ENCODE results near the gene AK8. TPM values are rescaled to one million over a fixed set of nuclear protein-coding genes. Genes with fewer than 3 reads are reported as not detected.
A peak's percentile ranks its signal among the peaks of the same experiment; 100 is the strongest.
"Not testable (repeated sequence)": the region's sequence is repeated elsewhere in the genome, so short reads cannot be mapped to it uniquely, and the experiment has no call there.

Gene AK8
- total RNA-seq, 2 experiments from 2014 or later: 0.39 TPM; not detected in 1

DNA sequence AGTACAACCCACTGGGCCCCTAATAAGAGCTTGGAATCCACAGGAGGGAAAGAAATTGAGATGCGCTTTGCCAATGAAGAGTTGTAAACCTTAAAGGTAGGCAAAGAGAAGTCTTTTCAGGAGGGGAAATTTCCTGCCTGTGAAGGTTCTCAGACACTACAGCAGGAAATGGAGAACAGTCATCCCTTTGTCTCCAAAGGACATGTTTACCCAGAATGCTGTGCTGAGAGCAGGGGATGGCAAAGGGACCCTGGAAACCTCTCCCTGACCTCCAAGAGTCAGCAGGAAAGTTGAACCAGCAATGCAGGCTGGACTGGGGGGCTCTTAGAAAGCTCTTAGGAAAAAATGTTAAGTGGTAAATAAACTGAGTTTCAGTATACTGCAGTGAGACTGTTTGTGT, 103.2 kb downstream of the AK8 start:
- ChIA-PET POLR2A (interaction anchor here (0.9 kb wide), 1 partner anchor 10 kb away, joined by 3 read pairs; no protein-coding TSS in a partner anchor), CTCF (no interaction called here)
- Mint-ChIP-seq H3K4me1 (ENCODE audit: low read depth) (peaks cover 21% of the 10 kb centered on the region), H3K27ac (no peak overlapping the region), H3K36me3 (ENCODE audit: low read depth) (peaks cover 14% of the 10 kb centered on the region), H3K4me3 (no peak overlapping the region), H3K9me3 (ENCODE audit: insufficient read depth) (no peaks in the 10 kb centered on the region), H3K27me3 (ENCODE audit: low read depth) (peaks cover 4% of the 10 kb centered on the region)
- DNase-seq (no peak), ATAC-seq (no peak)

DNA sequence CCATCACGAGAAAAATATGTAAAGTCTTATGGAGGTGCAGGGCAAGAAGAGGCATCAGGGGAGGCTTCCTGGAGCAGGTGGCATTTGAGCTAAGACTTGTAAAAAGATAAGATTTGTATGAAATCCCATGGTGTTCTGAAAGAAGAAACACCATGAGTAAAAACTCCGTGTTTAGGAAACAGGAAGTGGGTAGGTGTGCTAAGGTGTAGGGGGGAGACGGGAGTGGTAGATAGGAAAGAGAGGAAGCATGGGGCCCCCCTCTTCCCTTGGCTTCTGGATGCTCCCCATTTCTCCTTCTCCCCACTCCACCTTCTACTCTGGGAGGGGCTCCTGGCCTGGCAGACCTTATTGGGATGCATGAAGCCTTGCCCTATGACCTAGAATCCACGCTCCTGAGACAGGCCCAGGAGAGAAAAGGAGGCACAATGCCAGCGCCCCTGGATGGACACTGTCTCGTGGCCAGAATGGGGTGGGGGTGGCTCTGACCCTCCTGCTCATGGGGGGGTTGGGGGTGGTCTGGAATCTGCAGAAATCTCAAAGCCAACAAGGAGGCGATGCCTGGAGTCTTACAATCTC, 104.2 kb downstream of the AK8 start:
- peak; percentile 13 for DNase-seq
- Mint-ChIP-seq H3K4me3 (no peak overlapping the region), H3K9me3 (ENCODE audit: insufficient read depth) (no peaks in the 10 kb centered on the region), H3K4me1 (ENCODE audit: low read depth) (peaks cover 17% of the 10 kb centered on the region), H3K27me3 (ENCODE audit: low read depth) (no peaks in the 10 kb centered on the region), H3K27ac (no peak overlapping the region), H3K36me3 (ENCODE audit: low read depth) (peaks cover 15% of the 10 kb centered on the region)
- ChIA-PET POLR2A (no interaction called here), CTCF (interaction anchor here (1.3 kb wide), 1 partner anchor 128 kb away, joined by 3 read pairs; no protein-coding TSS in a partner anchor)
- ATAC-seq: no peak

DNA sequence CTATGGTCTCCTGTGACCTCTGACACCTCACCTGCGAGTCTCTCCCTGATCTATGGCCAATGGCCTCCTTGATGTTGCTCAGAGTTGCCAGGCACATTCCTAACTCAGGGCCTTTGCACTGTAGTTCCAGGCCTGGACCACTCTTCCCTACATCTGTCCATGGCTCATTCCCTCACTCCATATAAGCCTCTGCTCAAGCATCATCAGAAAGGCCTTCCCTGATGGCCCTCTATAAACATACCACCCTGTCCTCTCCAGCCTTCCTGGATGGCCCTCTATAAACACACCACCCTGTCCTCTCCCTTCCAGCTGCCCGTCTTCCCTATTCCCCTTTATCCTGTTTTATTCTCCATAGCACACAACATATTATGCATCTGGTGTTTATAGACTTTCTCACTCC, 105.0 kb downstream of the AK8 start:
- ATAC-seq: no peak
- ChIA-PET CTCF (interaction anchor here (1.3 kb wide), 1 partner anchor 128 kb away, joined by 3 read pairs; no protein-coding TSS in a partner anchor), POLR2A (no interaction called here)
- no peak for DNase-seq
- Mint-ChIP-seq H3K4me3 (no peak overlapping the region), H3K9me3 (ENCODE audit: insufficient read depth) (no peaks in the 10 kb centered on the region), H3K4me1 (ENCODE audit: low read depth) (peaks cover 22% of the 10 kb centered on the region), H3K27ac (no peak overlapping the region), H3K27me3 (ENCODE audit: low read depth) (no peaks in the 10 kb centered on the region), H3K36me3 (ENCODE audit: low read depth) (peaks cover 15% of the 10 kb centered on the region)

DNA sequence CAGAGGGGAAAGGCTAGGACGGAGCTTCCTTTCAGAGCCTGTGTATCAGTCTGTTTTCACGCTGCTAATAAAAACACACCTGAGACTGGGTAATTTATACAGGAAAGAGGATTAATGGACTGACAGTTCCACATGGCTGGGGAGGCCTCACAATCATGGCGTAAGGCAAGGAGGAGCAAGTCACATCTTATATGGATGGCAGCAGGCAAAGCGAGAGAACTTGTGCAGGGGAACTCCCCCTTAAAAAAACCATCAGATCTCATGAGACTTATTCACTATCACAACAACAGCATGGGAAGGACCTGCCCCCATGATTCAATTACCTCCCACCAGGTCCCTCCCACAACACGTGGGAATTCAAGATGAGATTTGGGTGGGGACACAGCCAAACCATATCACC, 106.3 kb downstream of the AK8 start:
- ATAC-seq; H3K27me3 Mint-ChIP-seq (ENCODE audit: low read depth); H3K27ac Mint-ChIP-seq; H3K4me3 Mint-ChIP-seq; H3K9me3 Mint-ChIP-seq (ENCODE audit: insufficient read depth); CTCF ChIA-PET; DNase-seq: not testable (repeated sequence)
- peaks cover 22% of the 10 kb centered on the region for H3K4me1 Mint-ChIP-seq (ENCODE audit: low read depth)
- POLR2A ChIA-PET: interaction anchor here (1.4 kb wide), 1 partner anchor 13 kb away, joined by 4 read pairs; no protein-coding TSS in a partner anchor
- H3K36me3 Mint-ChIP-seq (ENCODE audit: low read depth): peaks cover 15% of the 10 kb centered on the region

- ATAC-seq: no peak
- H3K27me3 Mint-ChIP-seq (ENCODE audit: low read depth): peaks cover 5% of the 10 kb centered on the region
- H3K36me3 Mint-ChIP-seq (ENCODE audit: low read depth): peaks cover 15% of the 10 kb centered on the region
- peak overlapping the region; percentile 98 for H3K4me3 Mint-ChIP-seq
- no peaks in the 10 kb centered on the region for H3K9me3 Mint-ChIP-seq (ENCODE audit: insufficient read depth)
- H3K27ac Mint-ChIP-seq: peak overlapping the region; percentile 98
- DNase-seq: no peak
- POLR2A ChIA-PET: interaction anchor here (1.0 to 2.6 kb wide), 3 partner anchors 10 to 174 kb away, joined by 3 to 16 read pairs (median 16); partner anchors contain the start of genes DDX31 and GTF3C4
- CTCF ChIA-PET: interaction anchor here (3.1 kb wide), 1 partner anchor 10 kb away, joined by 18 read pairs; no protein-coding TSS in a partner anchor
- peaks cover 22% of the 10 kb centered on the region for H3K4me1 Mint-ChIP-seq (ENCODE audit: low read depth)
Measured at GRCh38 chr9:132770770-132771310, 107.2 kb downstream of the AK8 start.

- peak overlapping the region; percentile 98 for H3K27ac Mint-ChIP-seq
- H3K9me3 Mint-ChIP-seq (ENCODE audit: insufficient read depth): no peaks in the 10 kb centered on the region
- peak overlapping the region; percentile 98 for H3K4me3 Mint-ChIP-seq
- H3K4me1 Mint-ChIP-seq (ENCODE audit: low read depth): peaks cover 22% of the 10 kb centered on the region
- H3K27me3 Mint-ChIP-seq (ENCODE audit: low read depth): peaks cover 9% of the 10 kb centered on the region
- H3K36me3 Mint-ChIP-seq (ENCODE audit: low read depth): peaks cover 15% of the 10 kb centered on the region
- CTCF ChIA-PET: interaction anchor here (0.6 to 3.1 kb wide), 15 partner anchors 10 to 218 kb away, joined by 3 to 18 read pairs (median 4); no protein-coding TSS in a partner anchor
- DNase-seq (peak; percentile 80), ATAC-seq (peak; percentile 83)
- POLR2A ChIA-PET: interaction anchor here (0.6 to 2.6 kb wide), 10 partner anchors 9 to 283 kb away, joined by 3 to 16 read pairs (median 4); partner anchors contain the start of genes DDX31, GTF3C4 and TSC1
Measured at GRCh38 chr9:132769906-132770769, 107.9 kb downstream of the AK8 start.

- POLR2A ChIA-PET: interaction anchor here (0.6 to 2.6 kb wide), 11 partner anchors 8 to 283 kb away, joined by 3 to 16 read pairs (median 4); partner anchors contain the start of genes DDX31, GTF3C4 and TSC1
- Mint-ChIP-seq H3K27me3 (ENCODE audit: low read depth) (peaks cover 14% of the 10 kb centered on the region), H3K27ac (peak overlapping the region; percentile 98), H3K36me3 (ENCODE audit: low read depth) (peaks cover 15% of the 10 kb centered on the region), H3K4me1 (ENCODE audit: low read depth) (peaks cover 22% of the 10 kb centered on the region), H3K9me3 (ENCODE audit: insufficient read depth) (no peaks in the 10 kb centered on the region), H3K4me3 (peak overlapping the region; percentile 98)
- CTCF ChIA-PET: interaction anchor here (0.6 to 3.1 kb wide), 21 partner anchors 9 to 262 kb away, joined by 3 to 18 read pairs (median 4); partner anchors contain the start of genes DDX31, GTF3C4 and GTF3C5
- peak; percentile 81 for DNase-seq
- ATAC-seq: peak; percentile 72
Measured at GRCh38 chr9:132768932-132769905, 108.9 kb downstream of the AK8 start.

- H3K27me3 Mint-ChIP-seq (ENCODE audit: low read depth): peaks cover 29% of the 10 kb centered on the region
- no peak for DNase-seq
- ATAC-seq: no peak
- H3K9me3 Mint-ChIP-seq (ENCODE audit: insufficient read depth): no peaks in the 10 kb centered on the region
- H3K4me3 Mint-ChIP-seq: no peak overlapping the region
- POLR2A ChIA-PET: no interaction called here
- CTCF ChIA-PET: no interaction called here
- H3K27ac Mint-ChIP-seq: no peak overlapping the region
- no peaks in the 10 kb centered on the region for H3K36me3 Mint-ChIP-seq (ENCODE audit: low read depth)
- peaks cover 3% of the 10 kb centered on the region for H3K4me1 Mint-ChIP-seq (ENCODE audit: low read depth)
Measured at GRCh38 chr9:132763574-132763973, 114.5 kb downstream of the AK8 start.

- ChIA-PET POLR2A (no interaction called here), CTCF (interaction anchor here (1.2 kb wide), 1 partner anchor 28 kb away, joined by 3 read pairs; no protein-coding TSS in a partner anchor)
- H3K4me1 Mint-ChIP-seq (ENCODE audit: low read depth): no peaks in the 10 kb centered on the region
- no peaks in the 10 kb centered on the region for H3K36me3 Mint-ChIP-seq (ENCODE audit: low read depth)
- no peaks in the 10 kb centered on the region for H3K9me3 Mint-ChIP-seq (ENCODE audit: insufficient read depth)
- peaks cover 29% of the 10 kb centered on the region for H3K27me3 Mint-ChIP-seq (ENCODE audit: low read depth)
- no peak overlapping the region for H3K27ac Mint-ChIP-seq
- DNase-seq (no peak), ATAC-seq (no peak)
- H3K4me3 Mint-ChIP-seq: no peak overlapping the region
Measured at GRCh38 chr9:132762896-132763295, 115.2 kb downstream of the AK8 start.

DNA sequence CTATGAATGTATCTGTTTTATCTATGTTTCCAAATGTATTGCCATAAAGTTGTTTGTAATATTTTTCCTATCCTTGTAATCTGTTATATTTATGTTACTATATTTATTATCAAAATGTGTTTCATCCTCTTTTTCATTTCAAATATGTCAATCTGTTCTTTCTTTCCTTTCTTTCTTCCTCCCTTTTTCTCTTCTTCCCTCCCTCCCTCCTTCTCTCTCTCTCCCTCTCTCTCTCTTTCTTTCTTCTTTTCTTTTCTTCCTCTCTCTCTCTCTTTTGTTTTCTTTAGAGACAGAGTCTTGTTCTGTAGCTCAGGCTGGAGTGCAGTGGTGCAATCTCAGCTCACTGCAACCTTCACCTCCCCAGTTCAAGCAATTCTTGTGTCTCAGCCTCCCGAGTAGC, 116.5 kb downstream of the AK8 start:
- no peak for DNase-seq
- no peaks in the 10 kb centered on the region for H3K36me3 Mint-ChIP-seq (ENCODE audit: low read depth)
- ChIA-PET CTCF (interaction anchor here (1.2 kb wide), 1 partner anchor 27 kb away, joined by 3 read pairs; no protein-coding TSS in a partner anchor), POLR2A (interaction anchor here (1.9 kb wide), 1 partner anchor 8 kb away, joined by 7 read pairs; no protein-coding TSS in a partner anchor)
- no peaks in the 10 kb centered on the region for H3K9me3 Mint-ChIP-seq (ENCODE audit: insufficient read depth)
- H3K27ac Mint-ChIP-seq: no peak overlapping the region
- no peak for ATAC-seq
- H3K4me1 Mint-ChIP-seq (ENCODE audit: low read depth): no peaks in the 10 kb centered on the region
- no peak overlapping the region for H3K4me3 Mint-ChIP-seq
- peaks cover 24% of the 10 kb centered on the region for H3K27me3 Mint-ChIP-seq (ENCODE audit: low read depth)
